C4-2B (cell line): ENCODE data around the gene SPACA7.
"Not testable (repeated sequence)": the region's sequence is repeated elsewhere in the genome, so short reads cannot be mapped to it uniquely, and the experiment has no call there.

ENCODE experiments used
- H3K27ac ChIP-seq: fragments of 450-650 bp; 2 replicates; pipeline ENCODE4 v1.5.1; 2017
- CTCF ChIP-seq: fragments of 450-650 bp; conservative IDR thresholded peaks from 2 replicates; pipeline ENCODE4 v1.5.1; 2017; ENCODE audit warnings: mild to moderate bottlenecking
- ZFX ChIP-seq: fragments of 450-650 bp; IDR thresholded peaks from 2 replicates; pipeline ENCODE4 v1.6.1; 2017

Gene SPACA7

GRCh38 chr13:112363867-112364528 lies 12.2 kb upstream of the SPACA7 start:
- no peak for TF ChIP-seq ZFX
- H3K27ac ChIP-seq: no peak overlapping the region

GRCh38 chr13:112366907-112367646 lies 9.1 kb upstream of the SPACA7 start:
- TF ChIP-seq CTCF (no peak), ZFX (no peak)
- H3K27ac ChIP-seq: no peak overlapping the region

GRCh38 chr13:112368883-112369282 lies 7.3 kb upstream of the SPACA7 start:
- TF ChIP-seq ZFX (no peak), CTCF (no peak)
- no peak overlapping the region for H3K27ac ChIP-seq

GRCh38 chr13:112370311-112370710 lies 5.8 kb upstream of the SPACA7 start:
- TF ChIP-seq CTCF (no peak), ZFX (no peak)
- no peak overlapping the region for H3K27ac ChIP-seq

- H3K27ac ChIP-seq: no peak overlapping the region
- TF ChIP-seq CTCF (no peak), ZFX (no peak)
These were observed 1.9 kb upstream of the SPACA7 start for GRCh38 chr13:112374271-112374670.

- TF ChIP-seq ZFX (no peak), CTCF (no peak)
- no peak overlapping the region for H3K27ac ChIP-seq
These were observed 15.6 kb downstream of the SPACA7 start for GRCh38 chr13:112391746-112392145.

GRCh38 chr13:112392719-112393118 lies 16.6 kb downstream of the SPACA7 start:
- TF ChIP-seq ZFX: no peak
- TF ChIP-seq CTCF: peak; percentile 15; the same call in 1 of the 2 replicates
- no peak overlapping the region for H3K27ac ChIP-seq

GRCh38 chr13:112395022-112395421 lies 18.9 kb downstream of the SPACA7 start:
- H3K27ac ChIP-seq: not testable (repeated sequence)

- H3K27ac ChIP-seq: not testable (repeated sequence)
These were observed 19.8 kb downstream of the SPACA7 start for GRCh38 chr13:112395941-112396340.
